ENCODE results near the gene TAC4. TPM values are rescaled to one million over a fixed set of nuclear protein-coding genes. Genes with fewer than 3 reads are reported as not detected.

TAC4 gene
- total and polyA plus RNA-seq, 2 experiments from 2014 or later, result not detected

DNA sequence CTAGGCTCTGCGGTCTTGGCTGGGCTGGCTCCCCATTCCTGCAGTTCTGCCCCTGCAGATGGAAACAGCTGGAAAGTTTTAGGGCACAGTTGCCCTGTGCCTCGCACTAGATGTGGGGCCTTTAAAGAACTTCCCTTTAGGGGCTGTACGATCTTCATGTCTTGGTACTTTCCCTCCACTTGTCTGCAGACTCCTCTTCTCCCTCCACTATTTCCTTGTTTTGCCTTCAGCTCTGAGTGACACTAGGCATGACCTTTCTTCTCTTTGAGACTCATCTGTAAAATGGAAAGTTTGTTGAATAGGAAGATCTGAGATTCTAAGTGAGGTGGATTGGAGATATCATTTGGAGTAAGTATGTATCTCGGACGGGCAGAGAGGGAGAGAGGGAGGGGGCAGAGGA, 6.3 kb upstream of the TAC4 start (continued):
- TF ChIP-seq, protein P1, sequence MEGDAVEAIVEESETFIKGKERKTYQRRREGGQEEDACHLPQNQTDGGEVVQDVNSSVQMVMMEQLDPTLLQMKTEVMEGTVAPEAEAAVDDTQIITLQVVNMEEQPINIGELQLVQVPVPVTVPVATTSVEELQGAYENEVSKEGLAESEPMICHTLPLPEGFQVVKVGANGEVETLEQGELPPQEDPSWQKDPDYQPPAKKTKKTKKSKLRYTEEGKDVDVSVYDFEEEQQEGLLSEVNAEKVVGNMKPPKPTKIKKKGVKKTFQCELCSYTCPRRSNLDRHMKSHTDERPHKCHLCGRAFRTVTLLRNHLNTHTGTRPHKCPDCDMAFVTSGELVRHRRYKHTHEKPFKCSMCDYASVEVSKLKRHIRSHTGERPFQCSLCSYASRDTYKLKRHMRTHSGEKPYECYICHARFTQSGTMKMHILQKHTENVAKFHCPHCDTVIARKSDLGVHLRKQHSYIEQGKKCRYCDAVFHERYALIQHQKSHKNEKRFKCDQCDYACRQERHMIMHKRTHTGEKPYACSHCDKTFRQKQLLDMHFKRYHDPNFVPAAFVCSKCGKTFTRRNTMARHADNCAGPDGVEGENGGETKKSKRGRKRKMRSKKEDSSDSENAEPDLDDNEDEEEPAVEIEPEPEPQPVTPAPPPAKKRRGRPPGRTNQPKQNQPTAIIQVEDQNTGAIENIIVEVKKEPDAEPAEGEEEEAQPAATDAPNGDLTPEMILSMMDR (conservative IDR thresholded peaks at IDR 0.05; ENCODE audit: low read depth in 2 of 2), result no peak

DNA sequence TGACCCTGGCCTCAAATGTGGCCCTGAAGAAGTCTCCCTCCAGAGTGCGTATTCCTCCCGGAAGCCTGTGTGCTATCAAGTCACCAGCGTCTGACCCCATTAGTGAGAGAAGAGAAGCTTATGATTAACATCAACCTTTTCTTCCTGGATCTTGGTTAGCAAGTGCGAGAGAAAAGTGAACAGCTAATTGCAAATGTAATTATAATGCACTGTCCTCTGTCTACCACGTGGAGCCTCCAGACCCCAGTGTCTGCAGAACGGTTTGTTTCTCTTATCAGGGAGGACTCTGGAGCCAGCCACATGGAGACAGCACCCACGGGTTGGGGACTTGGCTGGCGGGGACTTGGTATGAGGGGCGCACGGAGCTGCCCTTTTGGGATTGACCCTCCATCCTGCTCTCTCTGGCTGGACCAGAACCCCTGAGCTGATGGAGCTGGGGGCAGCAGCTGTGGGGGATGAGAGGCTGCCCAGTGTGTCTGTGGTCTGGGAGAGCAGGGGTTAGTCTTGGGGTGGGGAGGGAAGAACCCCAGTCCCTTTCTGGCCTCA, 5.7 kb upstream of the TAC4 start:
- Mint-ChIP-seq H3K27ac (no peak overlapping the region), H3K27me3 (ENCODE audit: insufficient read depth, low read depth, poor library complexity) (peaks cover 31% of the 10 kb centered on the region), H3K4me3 (no peak overlapping the region), H3K4me1 (peaks cover 18% of the 10 kb centered on the region), H3K9me3 (no peaks in the 10 kb centered on the region), H3K36me3 (ENCODE audit: low read depth) (no peaks in the 10 kb centered on the region)
- no peaks in the 10 kb centered on the region for H3K36me3 ChIP-seq (ENCODE audit: insufficient read depth)
- no peak overlapping the region for H3K4me3 ChIP-seq
- no peak overlapping the region for H3K4me2 ChIP-seq
- H3K27ac ChIP-seq (ENCODE audit: low read depth), result no peak overlapping the region
- H3K27me3 ChIP-seq (ENCODE audit: insufficient read depth), result peaks cover 30% of the 10 kb centered on the region
- no peaks in the 10 kb centered on the region for H3K79me2 ChIP-seq (replicated peaks; ENCODE audit: insufficient read depth)
- DNase-seq (ENCODE audit: low spot score) (no peak), ATAC-seq (no peak)
- 0 out of 2 replicates have a peak, but pooled peaks cover 5% of the 10 kb centered on the region for H3F3A ChIP-seq (replicated peaks; ENCODE audit: low read depth)
- H4K20me1 ChIP-seq (replicated peaks; ENCODE audit: insufficient read depth), result no peaks in the 10 kb centered on the region
- peaks cover 15% of the 10 kb centered on the region for H3K4me1 ChIP-seq (ENCODE audit: insufficient read depth)
- H3K9me2 ChIP-seq (ENCODE audit: insufficient read depth), result no peaks in the 10 kb centered on the region
- TF ChIP-seq EZH2phosphoT487 (IDR thresholded peaks at IDR 0.05; ENCODE audit: unreplicated experiment), result no peak
- TF ChIP-seq CREB1 (CRISPR knock-in tag; IDR thresholded peaks at IDR 0.05; ENCODE audit: low read depth), result no peak
- TF ChIP-seq, protein P2, sequence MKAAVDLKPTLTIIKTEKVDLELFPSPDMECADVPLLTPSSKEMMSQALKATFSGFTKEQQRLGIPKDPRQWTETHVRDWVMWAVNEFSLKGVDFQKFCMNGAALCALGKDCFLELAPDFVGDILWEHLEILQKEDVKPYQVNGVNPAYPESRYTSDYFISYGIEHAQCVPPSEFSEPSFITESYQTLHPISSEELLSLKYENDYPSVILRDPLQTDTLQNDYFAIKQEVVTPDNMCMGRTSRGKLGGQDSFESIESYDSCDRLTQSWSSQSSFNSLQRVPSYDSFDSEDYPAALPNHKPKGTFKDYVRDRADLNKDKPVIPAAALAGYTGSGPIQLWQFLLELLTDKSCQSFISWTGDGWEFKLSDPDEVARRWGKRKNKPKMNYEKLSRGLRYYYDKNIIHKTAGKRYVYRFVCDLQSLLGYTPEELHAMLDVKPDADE (IDR thresholded peaks at IDR 0.05), result no peak
- TF ChIP-seq, protein P1 (conservative IDR thresholded peaks at IDR 0.05; ENCODE audit: low read depth in 2 of 2), result no peak
- no peak for TF ChIP-seq POLR2AphosphoS5 (IDR thresholded peaks at IDR 0.05; ENCODE audit: low read depth)
- TF ChIP-seq ZNF331 (CRISPR knock-in tag; IDR thresholded peaks at IDR 0.05; ENCODE audit: low read depth), result no peak
- no peak for TF ChIP-seq JUNB (IDR thresholded peaks at IDR 0.05; ENCODE audit: unreplicated experiment)
- no peak for TF ChIP-seq NANOG (IDR thresholded peaks at IDR 0.05; ENCODE audit: borderline replicate concordance)
- TF ChIP-seq, protein P3, sequence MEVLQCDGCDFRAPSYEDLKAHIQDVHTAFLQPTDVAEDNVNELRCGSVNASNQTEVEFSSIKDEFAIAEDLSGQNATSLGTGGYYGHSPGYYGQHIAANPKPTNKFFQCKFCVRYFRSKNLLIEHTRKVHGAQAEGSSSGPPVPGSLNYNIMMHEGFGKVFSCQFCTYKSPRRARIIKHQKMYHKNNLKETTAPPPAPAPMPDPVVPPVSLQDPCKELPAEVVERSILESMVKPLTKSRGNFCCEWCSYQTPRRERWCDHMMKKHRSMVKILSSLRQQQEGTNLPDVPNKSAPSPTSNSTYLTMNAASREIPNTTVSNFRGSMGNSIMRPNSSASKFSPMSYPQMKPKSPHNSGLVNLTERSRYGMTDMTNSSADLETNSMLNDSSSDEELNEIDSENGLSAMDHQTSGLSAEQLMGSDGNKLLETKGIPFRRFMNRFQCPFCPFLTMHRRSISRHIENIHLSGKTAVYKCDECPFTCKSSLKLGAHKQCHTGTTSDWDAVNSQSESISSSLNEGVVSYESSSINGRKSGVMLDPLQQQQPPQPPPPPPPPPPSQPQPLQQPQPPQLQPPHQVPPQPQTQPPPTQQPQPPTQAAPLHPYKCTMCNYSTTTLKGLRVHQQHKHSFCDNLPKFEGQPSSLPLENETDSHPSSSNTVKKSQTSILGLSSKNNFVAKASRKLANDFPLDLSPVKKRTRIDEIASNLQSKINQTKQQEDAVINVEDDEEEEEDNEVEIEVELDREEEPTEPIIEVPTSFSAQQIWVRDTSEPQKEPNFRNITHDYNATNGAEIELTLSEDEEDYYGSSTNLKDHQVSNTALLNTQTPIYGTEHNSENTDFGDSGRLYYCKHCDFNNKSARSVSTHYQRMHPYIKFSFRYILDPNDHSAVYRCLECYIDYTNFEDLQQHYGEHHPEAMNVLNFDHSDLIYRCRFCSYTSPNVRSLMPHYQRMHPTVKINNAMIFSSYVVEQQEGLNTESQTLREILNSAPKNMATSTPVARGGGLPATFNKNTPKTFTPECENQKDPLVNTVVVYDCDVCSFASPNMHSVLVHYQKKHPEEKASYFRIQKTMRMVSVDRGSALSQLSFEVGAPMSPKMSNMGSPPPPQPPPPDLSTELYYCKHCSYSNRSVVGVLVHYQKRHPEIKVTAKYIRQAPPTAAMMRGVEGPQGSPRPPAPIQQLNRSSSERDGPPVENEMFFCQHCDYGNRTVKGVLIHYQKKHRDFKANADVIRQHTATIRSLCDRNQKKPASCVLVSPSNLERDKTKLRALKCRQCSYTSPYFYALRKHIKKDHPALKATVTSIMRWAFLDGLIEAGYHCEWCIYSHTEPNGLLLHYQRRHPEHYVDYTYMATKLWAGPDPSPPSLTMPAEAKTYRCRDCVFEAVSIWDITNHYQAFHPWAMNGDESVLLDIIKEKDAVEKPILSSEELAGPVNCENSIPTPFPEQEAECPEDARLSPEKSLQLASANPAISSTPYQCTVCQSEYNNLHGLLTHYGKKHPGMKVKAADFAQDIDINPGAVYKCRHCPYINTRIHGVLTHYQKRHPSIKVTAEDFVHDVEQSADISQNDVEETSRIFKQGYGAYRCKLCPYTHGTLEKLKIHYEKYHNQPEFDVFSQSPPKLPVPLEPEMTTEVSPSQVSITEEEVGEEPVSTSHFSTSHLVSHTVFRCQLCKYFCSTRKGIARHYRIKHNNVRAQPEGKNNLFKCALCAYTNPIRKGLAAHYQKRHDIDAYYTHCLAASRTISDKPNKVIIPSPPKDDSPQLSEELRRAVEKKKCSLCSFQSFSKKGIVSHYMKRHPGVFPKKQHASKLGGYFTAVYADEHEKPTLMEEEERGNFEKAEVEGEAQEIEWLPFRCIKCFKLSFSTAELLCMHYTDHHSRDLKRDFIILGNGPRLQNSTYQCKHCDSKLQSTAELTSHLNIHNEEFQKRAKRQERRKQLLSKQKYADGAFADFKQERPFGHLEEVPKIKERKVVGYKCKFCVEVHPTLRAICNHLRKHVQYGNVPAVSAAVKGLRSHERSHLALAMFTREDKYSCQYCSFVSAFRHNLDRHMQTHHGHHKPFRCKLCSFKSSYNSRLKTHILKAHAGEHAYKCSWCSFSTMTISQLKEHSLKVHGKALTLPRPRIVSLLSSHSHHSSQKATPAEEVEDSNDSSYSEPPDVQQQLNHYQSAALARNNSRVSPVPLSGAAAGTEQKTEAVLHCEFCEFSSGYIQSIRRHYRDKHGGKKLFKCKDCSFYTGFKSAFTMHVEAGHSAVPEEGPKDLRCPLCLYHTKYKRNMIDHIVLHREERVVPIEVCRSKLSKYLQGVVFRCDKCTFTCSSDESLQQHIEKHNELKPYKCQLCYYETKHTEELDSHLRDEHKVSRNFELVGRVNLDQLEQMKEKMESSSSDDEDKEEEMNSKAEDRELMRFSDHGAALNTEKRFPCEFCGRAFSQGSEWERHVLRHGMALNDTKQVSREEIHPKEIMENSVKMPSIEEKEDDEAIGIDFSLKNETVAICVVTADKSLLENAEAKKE (CRISPR knock-in tag; IDR thresholded peaks at IDR 0.05), result no peak
- no peak for TF ChIP-seq ZNF114 (CRISPR knock-in tag; IDR thresholded peaks at IDR 0.05)
- no peak for TF ChIP-seq STAT1 (IDR thresholded peaks at IDR 0.05; ENCODE audit: unreplicated experiment)
- H2AFZ ChIP-seq, result no peak overlapping the region
